HK-2 (cell line): ENCODE measurements around the gene LLCFC1.
"Not testable (repeated sequence)": the region's sequence is repeated elsewhere in the genome, so short reads cannot be mapped to it uniquely, and the experiment has no call there.

Experiments
- DNase-seq: peaks from one replicate; pipeline ENCODE4 v3.0.0-alpha.2; 2018; ENCODE audit not compliant: unreplicated experiment

The LLCFC1 gene

DNA sequence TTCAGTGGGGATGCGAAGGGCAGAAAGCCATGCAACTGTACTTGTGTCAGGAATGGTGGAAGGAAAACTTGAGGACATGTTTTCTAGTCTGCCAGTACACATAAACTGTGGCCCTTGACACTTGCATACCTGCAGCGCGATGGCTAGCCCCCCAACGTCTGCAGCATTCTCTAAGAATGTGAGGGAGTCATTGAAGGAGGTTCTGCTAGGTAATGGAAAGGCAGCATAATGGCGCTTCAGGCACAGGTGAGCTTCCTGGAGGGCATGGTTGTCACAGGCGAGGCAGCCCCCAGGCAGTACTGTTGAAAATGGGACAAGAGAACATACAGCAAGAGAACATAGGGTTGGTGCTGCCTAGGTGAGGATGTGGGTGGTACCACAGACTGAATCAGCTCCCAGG is 3.5 kb downstream of the LLCFC1 start:
- no peak for DNase-seq

DNA sequence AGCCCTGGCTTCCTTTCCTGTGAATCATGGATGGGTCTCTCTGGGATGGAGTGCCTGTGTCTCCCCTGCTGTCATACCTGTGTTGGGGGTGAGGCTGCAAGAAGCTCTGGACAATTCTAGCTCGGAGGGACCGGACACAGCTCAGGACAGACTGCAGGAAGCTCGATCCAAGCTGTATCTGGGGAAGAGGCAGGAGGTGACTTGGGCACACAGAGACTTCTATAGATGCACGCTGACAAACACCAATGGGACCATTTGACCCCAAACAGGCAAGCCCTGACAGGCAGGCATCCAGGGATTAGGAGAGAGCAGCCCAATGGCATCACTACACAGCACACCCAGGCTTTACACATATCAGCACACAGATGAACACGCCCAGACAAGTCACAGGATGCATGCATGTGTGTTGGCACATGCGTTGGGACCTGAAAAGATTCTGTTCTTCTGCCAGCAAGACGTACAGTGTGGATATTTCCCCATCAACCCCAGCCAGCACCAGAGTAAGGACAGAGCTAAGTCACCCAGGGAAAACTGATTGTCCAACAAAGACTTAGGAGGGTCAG is 4.5 kb downstream of the LLCFC1 start:
- DNase-seq: no peak

DNA sequence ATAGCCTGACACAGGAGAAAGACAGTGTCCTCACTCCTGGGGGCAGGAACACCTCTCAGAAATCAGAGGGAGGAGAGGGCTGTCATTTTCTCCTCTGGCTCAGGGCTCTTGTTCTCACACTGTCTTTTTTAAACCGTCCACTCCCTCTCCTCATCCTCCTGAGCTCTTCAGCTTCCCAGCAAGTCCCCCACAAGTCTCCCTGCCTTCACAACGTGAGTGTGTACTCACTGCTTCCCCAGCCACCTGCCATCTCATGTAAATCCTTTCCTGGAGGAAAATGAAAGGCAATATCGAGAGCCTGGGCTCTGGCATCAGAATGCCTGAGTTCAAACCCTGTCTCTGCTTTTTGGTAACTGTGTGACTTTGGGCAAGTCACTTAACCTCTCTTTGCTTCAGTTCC is 5.7 kb downstream of the LLCFC1 start:
- no peak for DNase-seq

DNA sequence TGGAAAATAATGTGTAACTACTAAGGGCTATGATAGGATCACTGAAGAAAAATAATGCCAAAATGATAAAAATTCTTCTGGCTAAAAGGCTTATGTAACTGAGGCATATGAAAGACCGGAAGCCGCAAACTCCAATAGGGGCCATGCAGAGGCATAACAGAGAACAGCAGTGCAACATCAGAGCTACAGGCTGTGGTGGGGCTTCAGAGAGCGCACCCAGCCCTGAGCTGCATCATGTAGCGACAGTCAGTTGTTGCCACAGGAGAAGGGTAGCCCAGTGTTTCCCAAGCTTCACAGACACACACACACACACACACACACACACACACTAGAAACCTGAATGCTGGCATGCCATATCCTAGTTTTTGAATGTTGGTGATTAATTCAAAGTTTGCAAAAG is 9.3 kb downstream of the LLCFC1 start:
- DNase-seq: no peak

DNA sequence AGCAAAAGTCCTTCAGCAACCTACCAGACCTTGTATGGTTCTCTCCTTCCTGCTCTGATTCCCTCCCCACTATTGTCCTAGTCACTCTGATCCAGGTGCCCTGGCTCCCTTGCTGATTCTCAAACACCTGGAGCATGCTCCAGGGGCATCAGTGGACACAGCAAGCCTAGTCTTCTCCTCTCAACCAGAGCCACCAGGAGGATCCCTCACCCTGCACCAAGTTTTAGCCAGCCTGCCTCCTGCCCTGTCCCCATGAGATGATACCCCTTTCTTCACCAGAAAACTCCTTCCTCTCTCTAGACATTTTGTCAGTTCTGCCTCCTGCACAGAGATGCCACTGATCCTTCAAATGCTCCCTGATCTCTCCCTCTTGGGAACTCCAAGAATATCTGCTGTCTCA is 11.0 kb downstream of the LLCFC1 start:
- DNase-seq: no peak

DNA sequence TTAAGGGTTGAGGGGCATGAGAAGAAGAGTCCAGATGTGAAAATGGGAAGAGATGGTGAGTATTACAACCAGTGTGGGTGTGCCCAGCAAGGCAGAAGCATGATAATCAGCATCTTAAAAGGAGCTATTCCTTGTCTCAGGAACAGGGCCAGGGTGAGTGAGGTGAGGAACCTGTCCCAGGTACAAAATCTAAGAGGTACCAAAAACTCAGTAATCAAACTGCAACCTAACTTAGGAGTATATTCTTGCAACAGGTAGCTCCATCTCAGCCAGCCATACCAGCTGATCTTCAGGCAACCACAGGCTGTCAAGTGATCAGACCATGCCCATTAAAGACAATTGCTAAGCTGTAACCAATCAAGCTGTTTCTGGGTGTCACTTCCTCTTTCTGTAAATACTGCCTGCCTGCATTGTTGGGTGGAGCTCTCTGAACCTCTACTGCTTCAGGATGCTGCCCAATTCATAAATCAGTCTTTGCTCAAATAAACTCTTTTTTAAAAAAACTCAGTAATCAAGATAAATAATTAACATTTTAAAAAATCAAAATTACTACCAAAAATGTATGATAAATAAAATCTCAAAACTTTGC is 15.5 kb downstream of the LLCFC1 start:
- no peak for DNase-seq

DNA sequence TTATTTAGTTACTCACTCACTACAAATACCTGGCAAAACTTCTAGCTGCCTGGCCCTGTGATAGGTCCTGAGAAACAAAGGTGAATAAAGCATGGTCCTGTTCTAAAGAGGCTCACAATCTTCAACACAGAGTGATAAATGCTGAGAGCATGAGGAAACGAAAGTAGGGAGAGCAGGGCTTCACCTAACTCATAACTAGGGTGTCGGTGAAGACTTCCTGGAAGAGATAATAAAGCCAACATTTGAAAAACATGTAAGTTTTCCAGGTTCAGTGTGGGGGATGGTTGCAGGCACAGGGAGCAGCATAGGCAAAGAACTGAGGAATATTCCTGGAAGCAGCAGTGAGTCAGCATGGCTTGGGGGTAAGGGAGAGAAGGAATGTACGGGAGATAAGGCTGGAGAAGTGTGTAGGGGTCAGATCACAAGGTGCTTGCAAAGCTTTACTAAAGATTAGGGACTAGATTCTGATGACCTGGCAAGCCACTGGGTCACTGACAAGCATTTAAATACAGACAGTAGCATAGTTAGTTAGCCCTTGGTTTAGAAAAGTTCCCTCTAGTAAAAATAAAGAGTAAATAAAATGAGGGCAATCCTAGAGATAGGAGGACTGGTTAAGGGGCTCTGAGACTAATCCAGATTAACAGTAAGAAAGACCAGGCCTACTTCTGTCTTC is 17.8 kb downstream of the LLCFC1 start:
- DNase-seq: no peak

DNA sequence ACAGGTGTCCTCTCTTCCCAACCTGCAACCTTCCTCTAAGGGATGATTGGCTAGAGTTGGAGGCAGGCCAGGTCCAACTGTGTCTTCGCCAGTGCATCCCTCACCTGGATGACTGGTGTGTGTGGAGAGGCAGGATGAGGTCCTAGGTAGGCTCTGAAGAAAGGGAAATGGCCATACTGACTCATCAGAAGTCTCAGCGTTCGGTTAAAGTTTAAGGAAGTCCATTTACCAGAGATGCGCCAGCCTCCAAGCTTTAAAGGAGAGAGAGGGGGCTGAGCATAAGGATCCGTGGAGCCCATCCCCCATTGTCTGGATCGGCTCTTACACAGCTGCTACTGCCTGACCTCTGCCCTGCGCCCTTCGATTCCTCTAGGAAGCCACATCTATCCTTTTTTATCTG is 18.4 kb downstream of the LLCFC1 start:
- no peak for DNase-seq

DNA sequence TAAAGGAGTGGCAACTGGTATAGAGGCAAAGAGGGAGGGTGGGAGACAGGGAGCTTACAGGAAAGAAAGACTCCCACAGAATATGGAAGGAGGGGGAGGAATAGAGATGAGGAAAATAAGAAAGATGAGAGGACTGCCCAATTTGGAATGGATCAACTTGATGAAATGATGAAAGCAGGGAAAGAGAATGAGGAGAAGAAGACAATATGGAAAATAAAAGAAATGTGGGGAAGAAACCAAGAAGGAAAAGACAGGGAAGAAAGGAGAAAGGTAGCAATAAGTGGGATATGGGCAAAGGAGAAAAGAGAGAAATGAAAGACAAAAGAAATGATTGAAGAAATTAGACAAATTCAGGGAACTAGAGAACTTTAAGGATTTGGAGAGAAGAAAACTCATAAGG is 19.9 kb downstream of the LLCFC1 start:
- DNase-seq: no peak

DNA sequence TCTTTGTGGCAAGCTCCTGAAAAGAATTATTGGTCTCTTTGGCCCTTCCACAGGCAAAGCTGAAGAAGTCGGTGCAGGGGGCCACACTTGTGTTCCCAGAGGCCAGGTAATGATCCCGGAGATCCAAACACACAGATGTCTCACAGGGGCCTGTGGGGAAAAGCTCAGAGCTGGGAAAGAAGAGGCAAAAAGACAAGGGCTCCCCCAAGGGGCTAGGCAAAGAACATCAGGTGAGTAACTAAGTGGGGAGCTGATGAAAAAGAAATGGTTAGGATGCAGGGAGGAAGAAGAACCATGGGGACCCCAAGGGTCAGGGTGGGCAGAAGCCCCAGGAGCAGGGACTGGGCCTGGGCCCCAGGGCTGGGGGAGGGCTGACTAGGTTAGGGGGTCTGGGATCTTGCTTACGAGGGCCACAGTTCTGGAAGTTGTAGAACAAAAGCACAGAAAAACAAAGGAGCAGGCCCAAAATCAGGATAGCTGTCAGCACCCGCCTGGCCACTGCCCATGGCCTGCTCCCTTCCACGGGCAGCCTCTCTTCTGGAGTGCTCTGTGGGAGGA is 21.8 kb downstream of the LLCFC1 start:
- DNase-seq: no peak

DNA sequence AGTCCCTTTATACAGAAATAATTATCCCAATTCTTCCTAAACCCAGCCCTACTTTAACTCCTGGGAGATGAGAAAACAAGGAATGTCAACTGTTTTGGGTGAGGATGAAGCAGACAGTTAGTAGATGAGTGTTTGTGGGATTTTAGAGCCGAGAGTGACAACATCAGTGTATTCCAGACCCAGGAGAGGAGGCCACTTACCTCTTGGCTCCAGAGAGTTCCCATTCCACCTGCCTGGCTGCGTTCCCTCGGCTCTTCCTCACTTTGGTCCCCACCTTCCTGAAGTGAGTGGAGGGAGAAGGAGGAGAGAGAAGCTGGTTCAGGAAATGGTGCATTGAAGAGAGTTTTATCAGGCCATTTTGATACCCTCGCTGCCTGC is 22.3 kb downstream of the LLCFC1 start:
- DNase-seq: no peak

DNA sequence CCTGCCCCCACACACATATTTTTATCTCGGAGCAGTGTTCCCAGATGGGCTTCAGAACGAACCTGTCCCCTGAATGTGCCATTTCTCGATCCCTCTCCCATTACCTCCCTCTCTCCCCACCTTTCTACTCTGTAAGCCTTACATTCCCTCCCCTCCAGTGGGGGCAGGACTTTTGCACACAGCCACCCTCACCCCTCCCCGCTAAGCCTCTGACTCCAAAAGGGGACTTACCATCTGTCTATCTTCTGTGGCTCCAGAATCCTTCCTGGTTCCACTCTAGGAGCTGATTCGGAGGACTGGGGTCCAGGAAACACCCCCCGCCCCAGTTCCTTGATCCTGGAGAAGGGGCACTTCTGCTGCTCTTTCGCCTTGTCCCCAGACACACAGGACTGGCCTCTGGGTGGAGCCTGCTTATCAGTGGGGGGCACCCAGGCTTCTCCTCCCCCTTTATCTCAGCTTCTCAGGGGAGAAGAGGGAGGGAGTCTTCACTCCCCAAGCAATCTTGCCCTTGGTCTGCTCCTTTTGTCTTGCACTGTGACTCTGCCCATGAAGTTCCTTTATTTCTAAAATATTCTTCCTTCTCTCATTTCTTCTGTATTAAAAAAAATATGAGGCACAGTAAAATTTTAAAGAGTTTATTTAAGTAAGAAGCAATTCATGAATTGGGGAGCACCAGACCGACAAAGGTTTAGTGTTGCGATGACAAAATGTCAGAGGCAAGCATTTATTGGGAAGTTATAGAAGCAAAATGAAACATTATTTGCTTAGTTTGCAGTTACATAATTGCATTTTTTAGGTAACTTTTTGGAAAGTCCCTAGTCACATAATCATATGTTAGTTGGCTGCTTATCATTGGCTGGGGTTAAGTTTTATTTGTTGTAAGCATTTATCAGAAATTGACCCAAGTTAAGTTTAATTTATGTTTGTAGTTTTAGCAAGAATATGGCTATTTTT is 23.0 kb downstream of the LLCFC1 start, which contains the start of gene KEL:
Gene KEL (minus strand): TSS at position 391 of the 954 bp plus-strand sequence. CDS start 157 bp downstream, at position 234.
- no peak for DNase-seq

DNA sequence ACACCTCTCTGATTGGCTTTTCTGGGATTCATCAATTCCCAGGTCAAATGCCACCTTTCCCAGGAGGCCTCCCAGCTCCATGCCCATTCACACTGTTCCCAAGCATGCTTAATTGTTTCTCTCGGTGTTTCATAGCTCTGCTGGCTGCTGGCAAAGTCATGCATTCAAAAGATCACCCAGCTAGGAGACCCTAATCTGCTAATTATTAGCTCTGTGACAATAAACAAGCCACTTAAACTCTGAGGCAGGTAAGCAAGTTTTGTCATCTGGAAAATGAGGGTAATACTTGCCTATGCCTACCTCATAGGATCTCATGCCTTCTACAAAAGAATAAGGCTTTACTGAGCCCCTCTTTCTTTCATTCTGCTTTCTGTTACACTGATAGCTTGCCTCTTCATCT is 23.7 kb downstream of the LLCFC1 start:
- no peak for DNase-seq

DNA sequence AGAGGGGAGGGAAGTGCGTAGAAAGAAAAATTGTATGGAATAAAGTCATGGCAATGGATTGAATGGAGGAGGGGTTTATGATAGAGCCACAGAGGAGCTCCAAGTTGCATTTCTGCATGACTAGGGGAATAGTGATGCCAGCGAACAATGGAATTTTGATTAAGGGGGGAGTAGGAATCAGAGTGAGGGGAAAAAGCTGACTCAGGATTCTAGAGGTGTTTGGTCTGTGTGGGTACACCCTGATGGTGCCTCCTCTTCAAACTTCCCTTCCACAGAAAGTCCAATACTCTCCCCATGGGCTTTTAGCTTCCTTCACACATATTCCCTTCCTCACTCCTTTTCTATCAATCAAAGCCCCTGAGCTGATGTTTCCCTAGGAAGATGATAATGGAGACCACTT is 24.7 kb downstream of the LLCFC1 start:
- DNase-seq: no peak

DNA sequence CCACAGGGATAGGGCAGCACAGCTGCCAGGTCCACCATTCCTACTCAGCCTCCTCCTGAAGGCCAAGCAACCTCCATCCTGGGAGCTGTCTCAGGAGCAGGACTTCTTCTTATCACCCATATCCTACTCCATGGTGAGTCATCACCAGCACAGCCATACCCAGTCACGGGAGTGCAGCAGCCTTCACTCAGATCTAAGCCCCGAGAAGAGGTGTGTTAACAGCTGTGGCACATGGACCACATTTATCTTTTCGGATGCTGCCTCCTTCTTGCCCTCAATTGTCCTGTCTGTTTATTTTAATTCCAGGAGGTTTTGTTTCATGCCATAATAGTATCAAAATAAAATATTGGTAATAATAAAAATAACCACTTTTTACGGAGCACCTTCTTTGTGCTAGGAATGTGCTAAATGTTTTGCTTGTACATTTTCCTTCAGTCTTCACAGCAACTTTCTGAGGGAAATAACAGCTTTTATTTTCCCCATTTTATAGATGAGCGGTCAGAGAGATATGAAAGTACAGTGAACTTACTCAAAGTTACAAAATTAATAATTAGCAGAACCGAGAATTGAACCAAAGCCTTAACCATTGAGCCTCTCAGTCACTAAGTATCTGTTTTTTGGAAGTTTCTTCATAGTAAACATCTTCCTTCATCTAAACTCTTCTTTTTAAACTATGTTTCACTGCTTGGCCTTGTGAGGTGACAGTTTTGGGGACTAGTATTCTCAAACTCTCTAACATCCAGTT is 25.4 kb downstream of the LLCFC1 start:
- no peak for DNase-seq

DNA sequence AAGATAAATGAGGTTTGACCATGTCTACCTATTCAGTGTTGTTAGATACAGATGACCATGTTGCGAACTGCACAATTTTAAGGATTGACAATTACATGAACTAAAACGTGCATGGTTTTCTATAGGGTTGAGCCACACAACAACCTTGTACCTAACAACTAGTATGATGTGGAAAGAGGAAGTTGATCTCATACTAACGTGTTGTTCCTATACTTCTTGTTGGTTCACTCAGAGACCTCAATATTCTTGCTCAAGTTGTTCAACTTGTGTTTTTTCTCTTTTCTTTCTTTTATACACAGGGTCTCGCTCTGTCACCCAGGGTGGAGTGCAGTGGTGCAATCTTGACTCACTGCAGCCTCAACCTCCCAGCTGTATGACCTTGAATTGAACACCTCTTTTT is 28.9 kb downstream of the LLCFC1 start:
- DNase-seq: no peak

DNA sequence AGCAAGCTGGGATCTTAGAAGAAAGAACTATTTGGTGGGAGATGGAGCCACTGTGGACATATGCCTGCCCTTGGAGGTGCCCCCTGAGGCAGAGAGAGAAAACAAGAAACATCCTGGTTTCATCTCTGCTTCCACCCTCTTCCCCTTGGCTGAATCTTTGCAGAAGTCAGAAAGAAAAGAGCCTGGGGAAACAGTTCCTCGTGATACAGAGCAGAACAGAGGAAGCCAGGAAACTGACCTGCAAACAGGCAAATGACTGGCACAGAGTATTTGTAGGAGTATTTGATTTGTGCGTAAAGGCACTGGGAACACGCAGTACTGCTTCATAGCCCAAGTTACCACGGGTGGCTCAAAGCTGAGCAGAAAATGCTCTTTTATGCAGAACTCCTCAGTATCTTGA is 29.9 kb downstream of the LLCFC1 start:
- DNase-seq: no peak

DNA sequence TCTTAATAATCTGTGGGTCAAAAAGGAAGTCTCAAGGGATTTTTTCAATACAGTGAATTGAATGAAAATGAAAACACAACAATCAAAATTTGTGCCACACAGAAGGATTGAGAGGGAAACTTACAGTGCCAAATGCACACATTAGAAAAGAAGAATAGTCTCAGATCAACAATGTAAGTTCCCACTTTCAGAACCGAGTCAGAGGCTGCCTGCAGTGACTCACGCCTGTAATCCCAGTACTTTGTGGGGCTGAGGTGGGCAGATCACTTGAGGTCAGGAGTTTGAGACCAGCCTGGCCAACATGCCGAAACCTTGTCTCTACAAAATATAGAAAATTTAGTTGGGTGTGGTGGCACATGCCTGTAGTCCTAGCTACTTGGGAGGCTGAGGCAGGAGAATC is 35.3 kb downstream of the LLCFC1 start:
- no peak for DNase-seq

DNA sequence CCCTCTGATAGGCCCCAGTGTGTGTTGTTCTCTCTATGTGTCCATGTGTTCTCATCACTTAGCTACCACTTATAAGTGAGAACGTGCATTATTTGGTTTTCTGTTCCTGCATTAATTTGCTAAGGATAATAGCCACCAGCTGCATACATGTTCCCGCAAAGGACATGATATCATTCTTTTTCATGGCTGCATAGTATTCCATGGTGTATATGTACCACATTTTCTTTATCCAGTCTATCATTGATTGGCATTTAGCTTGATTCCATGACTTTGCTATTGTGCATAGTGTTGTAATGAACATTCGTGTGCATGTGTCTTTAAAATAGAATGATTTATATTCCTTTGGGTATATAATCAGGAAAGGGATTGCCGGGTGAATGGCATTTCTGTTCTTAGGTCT is 39.1 kb downstream of the LLCFC1 start:
- DNase-seq: not testable (repeated sequence)

DNA sequence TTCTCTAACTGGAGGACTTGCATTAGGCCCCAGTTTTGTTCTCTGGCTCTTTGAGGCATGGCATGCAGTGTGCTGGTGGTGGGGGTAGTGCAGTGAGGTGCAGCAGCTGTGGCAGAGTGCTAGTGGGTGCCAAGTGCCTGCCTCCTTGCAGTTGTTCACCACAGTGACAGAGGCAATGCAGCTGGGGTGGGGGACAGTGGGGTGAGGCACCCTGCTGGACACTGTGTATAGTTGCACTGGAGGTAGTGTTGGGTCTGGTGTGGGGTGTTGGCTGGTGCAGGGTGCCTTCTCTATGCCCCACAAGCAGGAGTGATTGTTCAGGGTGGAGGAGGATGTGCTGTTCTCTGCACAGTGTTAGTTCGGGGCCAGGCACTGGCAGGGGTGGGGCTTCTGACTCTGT is 44.5 kb downstream of the LLCFC1 start:
- no peak for DNase-seq

DNA sequence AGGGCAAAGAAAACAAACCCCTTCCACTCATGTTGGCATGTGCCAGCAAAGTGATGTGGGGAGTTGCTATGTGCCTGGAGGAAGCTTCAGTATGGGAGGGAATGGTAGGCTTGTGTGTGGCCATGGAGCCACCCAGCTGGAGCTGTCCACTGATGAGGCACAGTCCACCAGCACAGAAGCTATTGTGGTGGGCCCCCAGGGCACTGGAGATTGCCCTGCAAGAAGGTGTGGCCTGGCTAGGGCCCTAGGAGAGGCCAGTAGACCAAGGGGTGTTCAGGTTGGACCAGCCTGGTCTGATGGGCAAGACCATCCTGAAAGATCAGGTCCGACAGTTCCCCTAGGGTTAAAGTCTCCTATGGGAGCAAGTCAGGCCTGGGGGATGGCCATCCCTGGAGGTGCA is 45.0 kb downstream of the LLCFC1 start:
- no peak for DNase-seq
